IMR-90 (cell line): Measurements from ENCODE around the gene KIFBP. TPM values are rescaled to one million over a fixed set of nuclear protein-coding genes. Genes with fewer than 3 reads are reported as not detected.

Experiments
- ATAC-seq: fragments of 200-7000 bp; cut with Tn5 transposase; 2 replicates; pipeline ENCODE4 v1.9.1; 2020; ENCODE audit warnings: low read depth, mild to moderate bottlenecking, moderate library complexity
- BruUV-seq: library from RNA; stranded (reverse); fragments of 400-500 nt; replicated peaks from 2 replicates; lab custom pipeline; 2021; lab: Mats Ljungman, UMichigan
- CTCF ChIA-PET: fragments of 300-600 bp; formaldehyde crosslinking; extraction: SDS; loops from one replicate; lab custom pipeline; 2021; ENCODE audit warnings: antibody characterized with exemption; lab: Yijun Ruan, JAX
- POLR2A ChIA-PET: fragments of 300-600 bp; sonication (Branson Sonifier 250); formaldehyde crosslinking; loops from one replicate; lab custom pipeline; 2022; ENCODE audit warnings: antibody characterized with exemption; ENCODE audit not compliant: unreplicated experiment; lab: Charles Lee
- DNase-seq: peaks from one replicate; pipeline ENCODE4 v3.0.0; 2013
- H2AFZ ChIP-seq: replicated peaks from 2 replicates; pipeline ENCODE3; 2013; ENCODE audit warnings: low read length, mild to moderate bottlenecking; ENCODE audit not compliant: poor library complexity
- H2AK5ac ChIP-seq: 2 replicates; pipeline ENCODE4 v1.6.1; 2013; ENCODE audit warnings: low read depth, low read length, inconsistent platforms
- H2AK9ac ChIP-seq: replicated peaks from 2 replicates; pipeline ENCODE3; 2013; ENCODE audit warnings: mild to moderate bottlenecking, low read depth, low read length, moderate library complexity; ENCODE audit not compliant: poor library complexity
- H2BK120ac ChIP-seq: 2 replicates; pipeline ENCODE4 v1.6.1; 2013; ENCODE audit warnings: low read depth, low read length, inconsistent platforms
- H2BK15ac ChIP-seq: 3 replicates; pipeline ENCODE4 v1.6.1; 2013; ENCODE audit warnings: low read depth, low read length, inconsistent platforms
- H2BK20ac ChIP-seq: 2 replicates; pipeline ENCODE4 v1.6.1; 2013; ENCODE audit warnings: low read depth, mild to moderate bottlenecking, inconsistent platforms, low read length, moderate library complexity
- H2BK5ac ChIP-seq: 2 replicates; pipeline ENCODE4 v1.6.1; 2013; ENCODE audit warnings: mild to moderate bottlenecking, low read depth, low read length, inconsistent platforms; ENCODE audit not compliant: poor library complexity, severe bottlenecking
- H3K14ac ChIP-seq: replicated peaks from 2 replicates; pipeline ENCODE4 v1.6.1; 2013; ENCODE audit warnings: low read depth, low read length, inconsistent platforms
- H3K18ac ChIP-seq: 2 replicates; pipeline ENCODE4 v1.6.1; 2013; ENCODE audit warnings: low read depth, low read length, control low read depth
- H3K23ac ChIP-seq: 2 replicates; pipeline ENCODE4 v1.6.1; 2013; ENCODE audit warnings: low read depth, low read length, inconsistent platforms
- H3K27ac ChIP-seq: 2 replicates; pipeline ENCODE4 v1.5.1; 2013; ENCODE audit warnings: mild to moderate bottlenecking, control low read depth, low read length; ENCODE audit not compliant: insufficient read depth
- H3K27me3 ChIP-seq: 2 replicates; pipeline ENCODE4 v1.6.1; 2013; ENCODE audit warnings: low read length; ENCODE audit not compliant: control insufficient read depth, insufficient read depth
- H3K36me3 ChIP-seq: 2 replicates; pipeline ENCODE4 v1.6.1; 2013; ENCODE audit warnings: low read length, mixed read lengths; ENCODE audit not compliant: control insufficient read depth, insufficient read depth
- H3K4ac ChIP-seq: 2 replicates; pipeline ENCODE4 v1.6.1; 2013; ENCODE audit warnings: low read depth, low read length, inconsistent platforms
- H3K4me1 ChIP-seq: 2 replicates; pipeline ENCODE4 v1.6.1; 2013; ENCODE audit warnings: low read length, mixed read lengths; ENCODE audit not compliant: control insufficient read depth, insufficient read depth
- H3K4me2 ChIP-seq: 2 replicates; pipeline ENCODE4 v1.6.1; 2013; ENCODE audit warnings: low read depth, mild to moderate bottlenecking, control low read depth, low read length, moderate library complexity
- H3K4me3 ChIP-seq: 2 replicates; pipeline ENCODE4 v1.5.1; 2013; ENCODE audit warnings: low read depth, mild to moderate bottlenecking, control low read depth, low read length, moderate library complexity; ENCODE audit not compliant: insufficient read depth
- H3K56ac ChIP-seq: 2 replicates; pipeline ENCODE4 v1.6.1; 2013; ENCODE audit warnings: low read length, inconsistent platforms; ENCODE audit not compliant: insufficient read depth; ENCODE audit errors: extremely low read depth
- H3K79me1 ChIP-seq, 2 experiments: 2 replicates each; pipeline ENCODE4 v1.6.1; 2013; ENCODE audit warnings: low read length in 2 of 2, inconsistent platforms in 1 of 2, low read depth in 1 of 2
- H3K9ac ChIP-seq: 2 replicates; pipeline ENCODE4 v1.6.1; 2013; ENCODE audit warnings: low read depth, low read length, control low read depth
- H3K9me1 ChIP-seq: 2 replicates; pipeline ENCODE4 v1.6.1; 2013; ENCODE audit warnings: low read length, inconsistent platforms; ENCODE audit not compliant: insufficient read depth
- H3K9me3 ChIP-seq: 2 replicates; pipeline ENCODE4 v1.6.1; 2013; ENCODE audit warnings: low read length; ENCODE audit not compliant: control insufficient read depth, insufficient read depth
- H4K20me1 ChIP-seq: 2 replicates; pipeline ENCODE4 v1.6.1; 2013; ENCODE audit warnings: low read length, inconsistent platforms; ENCODE audit not compliant: insufficient read depth
- H4K5ac ChIP-seq: 2 replicates; pipeline ENCODE4 v1.6.1; 2013; ENCODE audit warnings: mild to moderate bottlenecking, low read depth, low read length, control low read depth
- H4K8ac ChIP-seq, 2 experiments: 2 replicates each; pipeline ENCODE4 v1.6.1; 2013; ENCODE audit warnings: low read depth in 2 of 2, low read length in 2 of 2, control low read depth in 1 of 2, inconsistent platforms in 1 of 2
- H4K91ac ChIP-seq: 2 replicates; pipeline ENCODE4 v1.6.1; 2013; ENCODE audit warnings: low read depth, low read length, inconsistent platforms; ENCODE audit not compliant: insufficient read depth
- BHLHE40 ChIP-seq: fragments of 150-350 bp; IDR thresholded peaks from 2 replicates; pipeline ENCODE4 v1.6.1; 2016; ENCODE audit warnings: mild to moderate bottlenecking, low read depth, low read length
- CEBPB ChIP-seq: IDR thresholded peaks from 2 replicates; pipeline ENCODE4 v1.6.1; 2012; ENCODE audit warnings: low read depth, low read length, improper control_type of control experiment
- FOS ChIP-seq: fragments of 150-350 bp; IDR thresholded peaks from 2 replicates; pipeline ENCODE4 v1.6.1; 2016; ENCODE audit warnings: low read depth, low read length
- MAFK ChIP-seq: IDR thresholded peaks from 2 replicates; pipeline ENCODE4 v1.6.1; 2012; ENCODE audit warnings: low read depth, low read length, improper control_type of control experiment
- MAZ ChIP-seq: IDR thresholded peaks from 2 replicates; pipeline ENCODE4 v1.6.1; 2012; ENCODE audit warnings: low read depth, mild to moderate bottlenecking, low read length, improper control_type of control experiment, moderate library complexity, borderline replicate concordance
- MXI1 ChIP-seq: IDR thresholded peaks from 2 replicates; pipeline ENCODE4 v1.6.1; 2012; ENCODE audit warnings: low read depth, mild to moderate bottlenecking, low read length, moderate library complexity, borderline replicate concordance
- POLR2A ChIP-seq: IDR thresholded peaks from 2 replicates; pipeline ENCODE4 v1.6.1; 2012; ENCODE audit warnings: mild to moderate bottlenecking, low read depth, low read length
- RFX5 ChIP-seq: IDR thresholded peaks from 2 replicates; pipeline ENCODE4 v1.8.0; 2012; ENCODE audit warnings: low read depth, mild to moderate bottlenecking, low read length, moderate library complexity
- WGBS, 2 experiments: methylation state at CpG; one replicate each; pipeline versions ENCODE4 v1.1.5 to v1.1.7; 2013; ENCODE audit warnings: missing lambda C conversion rate in 2 of 2; ENCODE audit not compliant: insufficient read length in 1 of 2; ENCODE audit errors: extremely low coverage in 2 of 2; 5-methylcytosine and 5-hydroxymethylcytosine counted together
- dilution Hi-C: fragments of 300-500 bp; cut with HindIII; formaldehyde crosslinking; loops from one replicate; pipeline ENCODE4 v1.14.3; 2018; ENCODE audit warnings: low sequenced_read_pairs; ENCODE audit not compliant: unreplicated experiment
- in situ Hi-C: fragments of 300-500 bp; cut with MboI; formaldehyde crosslinking; loops from 3 replicates; pipeline ENCODE4 v1.14.3; 2019; ENCODE audit warnings: low sequenced_read_pairs, inconsistent platforms, mixed read lengths
- intact Hi-C: fragments of 100-400 bp; cut with micrococcal nuclease; formaldehyde crosslinking; loops from 2 replicates; pipeline ENCODE4 v1.10.0; 2022
- polyA plus RNA-seq, 3 experiments: library from polyadenylated mRNA; depleted of rRNA; stranded (reverse); fragments of >200 nt; gene quantifications; 2 replicates each; pipeline ENCODE4 v1.2.3, GENCODE V29; 2012; ENCODE audit warnings: low replicate concordance in 1 of 3
- total RNA-seq: library from RNA; depleted of rRNA; stranded (reverse); fragments of >200 nt; gene quantifications from 2 replicates; pipeline ENCODE4 v1.2.3, GENCODE V29; 2012
- TF ChIP-seq, protein P1 (sequence below): fragments of 150-350 bp; IDR thresholded peaks from 2 replicates; pipeline ENCODE4 v1.6.1; 2017; ENCODE audit warnings: mild to moderate bottlenecking, antibody characterized with exemption, low read length, low read depth

KIFBP gene
- total and polyA plus RNA-seq, 2 of the 4 experiments (the other 2 are of a cell fraction): 30.6 to 51.3 TPM

DNA sequence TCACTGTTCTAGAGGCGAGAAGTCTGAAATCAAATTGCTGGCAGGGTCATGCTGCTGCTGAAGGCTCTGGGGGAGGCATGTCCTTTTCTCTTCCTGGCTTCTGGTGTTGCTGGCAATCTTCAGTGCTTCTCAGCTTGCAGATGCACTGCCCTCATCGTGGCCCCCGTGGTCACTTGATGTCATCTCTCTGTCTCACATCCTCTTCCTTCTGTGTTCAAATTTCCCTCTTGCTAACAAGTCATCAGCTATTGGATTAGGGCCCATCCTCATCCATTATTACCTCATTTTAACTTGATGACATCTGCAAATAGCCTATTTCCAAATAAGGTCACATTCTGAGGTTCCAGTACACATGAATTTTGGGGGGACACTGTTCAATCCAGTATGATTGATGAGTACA, 62.7 kb downstream of the KIFBP start:
- ChIA-PET CTCF (no interaction called here), POLR2A (no interaction called here)
- no TSS peak for BruUV-seq
- no peak overlapping the region; the same call in 1 of the 2 replicates for H2AK5ac ChIP-seq
- dilution Hi-C loops (no loop called here), in situ Hi-C loops (no loop called here), intact Hi-C loops (no loop called here)
- H2BK15ac ChIP-seq: no peak overlapping the region; the same call in 2 of the 3 replicates
- H4K5ac ChIP-seq: peak overlapping the region; percentile 20; the same call in 1 of the 2 replicates
- no peak overlapping the region for H3K4ac ChIP-seq
- H3K79me1 ChIP-seq: no peaks in the 10 kb centered on the region
- H3K4me1 ChIP-seq: peaks cover 10% of the 10 kb centered on the region
- peak overlapping the region; percentile 13; the same call in 1 of the 2 replicates for H3K23ac ChIP-seq
- H3K56ac ChIP-seq: no peak overlapping the region
- no peak overlapping the region for H2BK5ac ChIP-seq
- H3K27me3 ChIP-seq: no peaks in the 10 kb centered on the region
- H3K9ac ChIP-seq: no peak overlapping the region
- H2BK120ac ChIP-seq: peak overlapping the region; percentile 3; the same call in 1 of the 2 replicates
- peak; percentile 82 for DNase-seq
- H3K36me3 ChIP-seq: no peaks in the 10 kb centered on the region
- peak overlapping the region in 1 of 2 experiments; percentile 51; a peak in 1 of 4 replicates for H4K8ac ChIP-seq
- no peak overlapping the region; the same call in 1 of the 2 replicates for H3K18ac ChIP-seq
- 51% methylated on average over 3 of the region's 3 CpGs; no CpG with 5 or more reads in 1 of the 2 experiments for WGBS, 2 experiments
- no peak overlapping the region for H3K4me2 ChIP-seq
- H3K4me3 ChIP-seq: no peak overlapping the region
- no peak overlapping the region; the same call in 1 of the 2 replicates for H4K91ac ChIP-seq
- H2AFZ ChIP-seq: no peak overlapping the region
- H3K27ac ChIP-seq: no peak overlapping the region
- ATAC-seq: no peak
- H2AK9ac ChIP-seq: no peak overlapping the region
- H4K20me1 ChIP-seq: no peaks in the 10 kb centered on the region
- H3K14ac ChIP-seq: peak overlapping the region; percentile 24; the same call in 1 of the 2 replicates
- TF ChIP-seq BHLHE40 (no peak), MXI1 (no peak), FOS (no peak), POLR2A (no peak), RFX5 (no peak), MAZ (no peak), MAFK (no peak), CEBPB (no peak)
- TF ChIP-seq, protein P1, sequence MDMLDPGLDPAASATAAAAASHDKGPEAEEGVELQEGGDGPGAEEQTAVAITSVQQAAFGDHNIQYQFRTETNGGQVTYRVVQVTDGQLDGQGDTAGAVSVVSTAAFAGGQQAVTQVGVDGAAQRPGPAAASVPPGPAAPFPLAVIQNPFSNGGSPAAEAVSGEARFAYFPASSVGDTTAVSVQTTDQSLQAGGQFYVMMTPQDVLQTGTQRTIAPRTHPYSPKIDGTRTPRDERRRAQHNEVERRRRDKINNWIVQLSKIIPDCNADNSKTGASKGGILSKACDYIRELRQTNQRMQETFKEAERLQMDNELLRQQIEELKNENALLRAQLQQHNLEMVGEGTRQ: no peak
- peaks cover 7% of the 10 kb centered on the region; the same call in 1 of the 2 replicates for H3K9me1 ChIP-seq
- no peaks in the 10 kb centered on the region for H3K9me3 ChIP-seq
- H2BK20ac ChIP-seq: no peak overlapping the region
